ENCODE measurements around the gene OSGEP. TPM values are rescaled to one million over a fixed set of nuclear protein-coding genes. Genes with fewer than 3 reads are reported as not detected.
A peak's percentile ranks its signal among the peaks of the same experiment; 100 is the strongest.

Gene OSGEP
- total RNA-seq: 10 to 100 TPM; 35.5 to 44.8 TPM
- 10 to 100 TPM; 43.5 to 54.1 TPM for polyA plus RNA-seq
- long read RNA-seq, donor 1, transcript OSGEP-212 (2 exons, 1,011 nt): major isoform, 8 of 38 reads
- long read RNA-seq, donor 1, transcript OSGEP-201 (11 exons, 2,002 nt): minor isoform, 7 of 38 reads
- long read RNA-seq, donor 1, partial matches to known transcripts: 18 of 38 reads
- long read RNA-seq, donor 1, other reads (novel, unspliced or antisense): 0 of 38 reads
- long read RNA-seq, donor 2, partial matches to known transcripts: 0 of 7 reads
- long read RNA-seq, donor 2, other reads (novel, unspliced or antisense): 0 of 7 reads
- long read RNA-seq, donor 3, transcript OSGEP-201 (11 exons, 2,002 nt): major isoform, 7 of 239 reads
- long read RNA-seq, donor 3, partial matches to known transcripts: 200 of 239 reads
- long read RNA-seq, donor 3, other reads (novel, unspliced or antisense): 28 of 239 reads
- long read RNA-seq, donor 4, partial matches to known transcripts: 0 of 8 reads
- long read RNA-seq, donor 4, other reads (novel, unspliced or antisense): 0 of 8 reads
- long read RNA-seq, donor 5, transcript OSGEP-201 (11 exons, 2,002 nt): major isoform, 5 of 18 reads
- long read RNA-seq, donor 5, partial matches to known transcripts: 6 of 18 reads
- long read RNA-seq, donor 5, other reads (novel, unspliced or antisense): 0 of 18 reads

- no peaks in the 10 kb centered on the region for H3K27me3 ChIP-seq (ENCODE audit: control insufficient read depth in 3 of 3, insufficient read depth in 3 of 3, low read length in 2 of 3)
- peak; percentile 99 to 100 (median 99) for DNase-seq
- H3K36me3 ChIP-seq (ENCODE audit: control insufficient read depth in 4 of 4, insufficient read depth in 4 of 4, low read length in 4 of 4): peaks cover 25 to 45% (median 36%) of the 10 kb centered on the region in 4 donors
- peak within 1 kb of the TSS; percentile 96 for H3K27ac ChIP-seq (ENCODE audit: low read depth in 1 of 2, low read length in 1 of 2)
- peak within 1 kb of the TSS; percentile 74 for H3K4me3 ChIP-seq
- H3K4me1 ChIP-seq (ENCODE audit: control insufficient read depth in 5 of 5, insufficient read depth in 5 of 5, low read length in 5 of 5): peaks cover 0 to 11% (median 5%) of the 10 kb centered on the region in 5 donors
- WGBS, 2 donors: 0% methylated on average over 56 of the region's 56 CpGs
- no peaks in the 10 kb centered on the region for H3K9me3 ChIP-seq (ENCODE audit: control insufficient read depth in 4 of 4, insufficient read depth in 3 of 4, low read length in 3 of 4)
- TF ChIP-seq, protein P1, sequence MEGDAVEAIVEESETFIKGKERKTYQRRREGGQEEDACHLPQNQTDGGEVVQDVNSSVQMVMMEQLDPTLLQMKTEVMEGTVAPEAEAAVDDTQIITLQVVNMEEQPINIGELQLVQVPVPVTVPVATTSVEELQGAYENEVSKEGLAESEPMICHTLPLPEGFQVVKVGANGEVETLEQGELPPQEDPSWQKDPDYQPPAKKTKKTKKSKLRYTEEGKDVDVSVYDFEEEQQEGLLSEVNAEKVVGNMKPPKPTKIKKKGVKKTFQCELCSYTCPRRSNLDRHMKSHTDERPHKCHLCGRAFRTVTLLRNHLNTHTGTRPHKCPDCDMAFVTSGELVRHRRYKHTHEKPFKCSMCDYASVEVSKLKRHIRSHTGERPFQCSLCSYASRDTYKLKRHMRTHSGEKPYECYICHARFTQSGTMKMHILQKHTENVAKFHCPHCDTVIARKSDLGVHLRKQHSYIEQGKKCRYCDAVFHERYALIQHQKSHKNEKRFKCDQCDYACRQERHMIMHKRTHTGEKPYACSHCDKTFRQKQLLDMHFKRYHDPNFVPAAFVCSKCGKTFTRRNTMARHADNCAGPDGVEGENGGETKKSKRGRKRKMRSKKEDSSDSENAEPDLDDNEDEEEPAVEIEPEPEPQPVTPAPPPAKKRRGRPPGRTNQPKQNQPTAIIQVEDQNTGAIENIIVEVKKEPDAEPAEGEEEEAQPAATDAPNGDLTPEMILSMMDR (IDR thresholded peaks at IDR 0.05; ENCODE audit: control extremely low read depth, extremely low read depth): no peak
- H3K9ac ChIP-seq (ENCODE audit: insufficient read depth in 1 of 2, low read length in 2 of 2): peak within 1 kb of the TSS; percentile 87 to 93
- ATAC-seq (ENCODE audit: insufficient read depth, low FRiP score): peak; percentile 88
Measured at GRCh38 chr14:20454516-20455354, at the start of gene OSGEP, which contains the start of gene APEX1. OSGEP (minus strand) TSS chr14:20454812; CDS start chr14:20454683, 129 bp downstream. APEX1 (plus strand) TSS chr14:20455226; CDS start chr14:20455646, 420 bp downstream.

- H3K4me1 ChIP-seq (ENCODE audit: control insufficient read depth in 5 of 5, insufficient read depth in 5 of 5, low read length in 5 of 5): peaks cover 0 to 2% (median 0%) of the 10 kb centered on the region in 5 donors
- DNase-seq: peak in 2 of 3 donors; percentile 9 to 51
- WGBS, 2 donors: 26 to 27% methylated on average over 6 of the region's 6 CpGs
- no peaks in the 10 kb centered on the region for H3K27me3 ChIP-seq (ENCODE audit: control insufficient read depth in 3 of 3, insufficient read depth in 3 of 3, low read length in 2 of 3)
- no peak overlapping the region for H3K9ac ChIP-seq (ENCODE audit: insufficient read depth in 1 of 2, low read length in 2 of 2)
- no peak overlapping the region for H3K4me3 ChIP-seq
- no peaks in the 10 kb centered on the region for H3K36me3 ChIP-seq (ENCODE audit: control insufficient read depth in 4 of 4, insufficient read depth in 4 of 4, low read length in 4 of 4)
- no peaks in the 10 kb centered on the region for H3K9me3 ChIP-seq (ENCODE audit: control insufficient read depth in 4 of 4, insufficient read depth in 3 of 4, low read length in 3 of 4)
- TF ChIP-seq, protein P1 (IDR thresholded peaks at IDR 0.05; ENCODE audit: control extremely low read depth, extremely low read depth): no peak
- H3K27ac ChIP-seq (ENCODE audit: low read depth in 1 of 2, low read length in 1 of 2): no peak overlapping the region
- no peak for ATAC-seq (ENCODE audit: insufficient read depth, low FRiP score)
Measured at GRCh38 chr14:20503898-20504297, 49.3 kb upstream of the OSGEP start.

- no peaks in the 10 kb centered on the region for H3K27me3 ChIP-seq (ENCODE audit: control insufficient read depth in 3 of 3, insufficient read depth in 3 of 3, low read length in 2 of 3)
- H3K36me3 ChIP-seq (ENCODE audit: control insufficient read depth in 4 of 4, insufficient read depth in 4 of 4, low read length in 4 of 4): no peaks in the 10 kb centered on the region
- no peak overlapping the region for H3K27ac ChIP-seq (ENCODE audit: low read depth in 1 of 2, low read length in 1 of 2)
- TF ChIP-seq, protein P1 (IDR thresholded peaks at IDR 0.05; ENCODE audit: control extremely low read depth, extremely low read depth): no peak
- ATAC-seq (ENCODE audit: insufficient read depth, low FRiP score) (no peak), DNase-seq (no peak)
- no peak overlapping the region for H3K4me3 ChIP-seq
- no peaks in the 10 kb centered on the region for H3K9me3 ChIP-seq (ENCODE audit: control insufficient read depth in 4 of 4, insufficient read depth in 3 of 4, low read length in 3 of 4)
- H3K4me1 ChIP-seq (ENCODE audit: control insufficient read depth in 5 of 5, insufficient read depth in 5 of 5, low read length in 5 of 5): peaks cover 0 to 3% (median 0%) of the 10 kb centered on the region in 5 donors
- WGBS, 2 donors: 97 to 100% methylated on average over 2 of the region's 2 CpGs
- H3K9ac ChIP-seq (ENCODE audit: insufficient read depth in 1 of 2, low read length in 2 of 2): no peak overlapping the region
Measured at GRCh38 chr14:20501346-20501745, 46.7 kb upstream of the OSGEP start.

Measured in lung (tissue), 16 donors.